Upper lobe of right lung (tissue), 1 donor: ENCODE measurements around the gene PCCA. TPM values are rescaled to one million over a fixed set of nuclear protein-coding genes. Genes with fewer than 3 reads are reported as not detected.

Experiments
- ATAC-seq: fragments of 200-7000 bp; cut with Tn5 transposase; one replicate; pipeline ENCODE4 v1.9.1; 2020; ENCODE audit warnings: mild to moderate bottlenecking, moderate library complexity
- DNase-seq: peaks from one replicate; pipeline ENCODE4 v3.0.0-alpha.2; 2020
- H3K27ac ChIP-seq: fragments of 200-600 bp; one replicate; pipeline ENCODE4 v1.8.0; 2022
- H3K27me3 ChIP-seq: fragments of 200-600 bp; one replicate; pipeline ENCODE4 v1.8.0; 2022; ENCODE audit warnings: mild to moderate bottlenecking
- H3K36me3 ChIP-seq: fragments of 200-600 bp; one replicate; pipeline ENCODE4 v1.8.0; 2022
- H3K4me1 ChIP-seq: fragments of 200-600 bp; one replicate; pipeline ENCODE4 v1.8.0; 2022
- H3K4me3 ChIP-seq: fragments of 200-600 bp; one replicate; pipeline ENCODE4 v1.8.0; 2022; ENCODE audit warnings: mild to moderate bottlenecking
- H3K9me3 ChIP-seq: fragments of 200-600 bp; one replicate; pipeline ENCODE4 v1.8.0; 2022
- CTCF ChIP-seq: fragments of 200-600 bp; IDR thresholded peaks from one replicate; pipeline ENCODE4 v1.8.0; 2022; ENCODE audit warnings: antibody characterized with exemption
- intact Hi-C: fragments of 100-400 bp; cut with DNase I; formaldehyde crosslinking; loops from one replicate; pipeline ENCODE4 v1.11.0; 2022
- total RNA-seq: library from RNA; stranded (reverse); fragmentation: NEBNext Ultra II Directional; extraction: Animal tissue kit (Norgen Biotek cat#: 25700); gene quantifications from one replicate; pipeline ENCODE4 v1.2.1, GENCODE V29; 2021
- donor health status: DM: no; HTN: yes; CAD: no; lungs with severe emphysema.

The PCCA gene
- total RNA-seq, 1 donor from 2014 or later: 34.7 TPM

GRCh38 chr13:100301418-100301817, 212.5 kb downstream of the PCCA start:
- Histone ChIP-seq H3K27me3 (no peaks in the 10 kb centered on the region), H3K27ac (no peak overlapping the region), H3K4me3 (no peak overlapping the region), H3K9me3 (no peaks in the 10 kb centered on the region), H3K36me3 (peaks cover 9% of the 10 kb centered on the region), H3K4me1 (no peaks in the 10 kb centered on the region)
- intact Hi-C loops: no loop called here
- no peak for DNase-seq
- TF ChIP-seq CTCF: no peak
- ATAC-seq: no peak

- Histone ChIP-seq H3K27me3 (no peaks in the 10 kb centered on the region), H3K9me3 (no peaks in the 10 kb centered on the region), H3K4me3 (no peak overlapping the region), H3K27ac (no peak overlapping the region), H3K36me3 (peaks cover 9% of the 10 kb centered on the region), H3K4me1 (no peaks in the 10 kb centered on the region)
- ATAC-seq (no peak), DNase-seq (no peak)
- intact Hi-C loops: no loop called here
- no peak for TF ChIP-seq CTCF
Observed at GRCh38 chr13:100302391-100302790, 213.5 kb downstream of the PCCA start.

- H3K27me3 ChIP-seq: no peaks in the 10 kb centered on the region
- no peaks in the 10 kb centered on the region for H3K4me1 ChIP-seq
- ATAC-seq: no peak
- intact Hi-C loops: no loop called here
- H3K9me3 ChIP-seq: no peaks in the 10 kb centered on the region
- no peak for DNase-seq
- H3K36me3 ChIP-seq: peaks cover 16% of the 10 kb centered on the region
- TF ChIP-seq CTCF: no peak
- H3K27ac ChIP-seq: no peak overlapping the region
- no peak overlapping the region for H3K4me3 ChIP-seq
Observed at GRCh38 chr13:100304229-100304628, 215.3 kb downstream of the PCCA start.

- H3K4me1 ChIP-seq: no peaks in the 10 kb centered on the region
- DNase-seq (no peak), ATAC-seq (no peak)
- no peaks in the 10 kb centered on the region for H3K27me3 ChIP-seq
- no peaks in the 10 kb centered on the region for H3K9me3 ChIP-seq
- no peak overlapping the region for H3K4me3 ChIP-seq
- H3K27ac ChIP-seq: no peak overlapping the region
- intact Hi-C loops: no loop called here
- TF ChIP-seq CTCF: no peak
- H3K36me3 ChIP-seq: peaks cover 26% of the 10 kb centered on the region
Observed at GRCh38 chr13:100305398-100305797, 216.5 kb downstream of the PCCA start.

DNA sequence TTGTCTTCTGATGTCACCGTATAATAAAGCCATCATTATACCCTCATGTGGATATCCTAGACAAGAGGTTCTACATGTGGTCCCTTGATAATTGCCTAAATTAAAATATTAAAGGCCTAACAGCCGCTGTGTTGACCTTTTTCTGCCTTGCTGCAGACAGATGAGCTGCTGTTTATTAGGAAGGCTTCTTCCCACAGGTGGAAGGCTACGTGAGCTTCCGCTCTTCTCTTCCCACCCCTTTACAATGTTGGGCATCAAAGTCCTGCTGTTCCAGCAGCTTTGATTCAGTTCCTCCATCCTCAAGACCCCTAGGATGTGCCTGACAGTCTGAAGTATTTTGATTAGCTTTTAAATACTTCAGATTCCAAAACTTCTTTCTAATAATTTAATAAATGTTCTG, 217.1 kb downstream of the PCCA start:
- no peaks in the 10 kb centered on the region for H3K27me3 ChIP-seq
- no peak for TF ChIP-seq CTCF
- no peak overlapping the region for H3K27ac ChIP-seq
- peaks cover 26% of the 10 kb centered on the region for H3K36me3 ChIP-seq
- intact Hi-C loops: no loop called here
- H3K9me3 ChIP-seq: no peaks in the 10 kb centered on the region
- H3K4me3 ChIP-seq: no peak overlapping the region
- ATAC-seq: no peak
- DNase-seq: no peak
- no peaks in the 10 kb centered on the region for H3K4me1 ChIP-seq

DNA sequence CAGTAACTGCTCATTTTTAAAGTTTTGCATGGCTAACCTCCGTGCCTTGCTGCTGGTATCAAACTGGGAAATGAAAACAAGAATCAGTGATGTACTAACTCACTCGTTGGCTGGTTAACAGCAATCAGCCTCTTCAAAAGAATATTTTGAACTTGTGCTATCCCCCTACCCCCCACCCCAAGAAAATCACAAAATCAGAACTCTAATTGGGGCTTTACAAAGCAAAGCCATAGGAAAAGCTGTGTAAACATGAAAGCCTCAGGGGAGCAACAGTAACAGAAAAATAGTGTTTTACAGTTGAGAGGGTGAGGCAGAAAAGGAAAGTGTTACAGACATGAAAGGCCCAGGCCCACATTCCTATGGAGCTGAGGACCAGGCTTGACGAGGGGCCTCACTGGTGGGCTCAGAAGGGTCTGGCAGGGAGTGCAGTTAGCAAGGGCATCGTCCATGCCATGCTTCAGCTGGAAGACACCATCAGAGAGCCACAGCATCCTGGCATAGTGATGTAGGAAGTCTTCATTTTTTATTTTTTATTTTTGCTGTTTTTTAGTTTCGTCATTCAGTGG, 217.6 kb downstream of the PCCA start:
- Histone ChIP-seq H3K4me1 (no peaks in the 10 kb centered on the region), H3K36me3 (peaks cover 26% of the 10 kb centered on the region), H3K27me3 (no peaks in the 10 kb centered on the region), H3K27ac (no peak overlapping the region), H3K9me3 (no peaks in the 10 kb centered on the region), H3K4me3 (no peak overlapping the region)
- intact Hi-C loops: no loop called here
- DNase-seq: no peak
- TF ChIP-seq CTCF: no peak
- no peak for ATAC-seq
